Activated CD8-positive, alpha-beta T cell treated with anti-CD3 and anti-CD28 coated beads for 36 hours (primary cell): ENCODE results near the gene FAM111A. TPM values are rescaled to one million over a fixed set of nuclear protein-coding genes. Genes with fewer than 3 reads are reported as not detected.

Source experiments
- ATAC-seq: fragments of 200-7000 bp; cut with Tn5 transposase; one replicate; pipeline ENCODE4 v1.10.0; 2021; ENCODE audit warnings: mild to moderate bottlenecking, moderate library complexity
- CTCF ChIA-PET: fragments of 350-600 bp; sonication (Branson Sonifier 250); formaldehyde crosslinking; loops from one replicate; lab custom pipeline; 2021; ENCODE audit warnings: antibody characterized with exemption; lab: Charles Lee
- POLR2A ChIA-PET: fragments of 350-600 bp; sonication (Branson Sonifier 250); formaldehyde crosslinking; loops from one replicate; lab custom pipeline; 2021; ENCODE audit warnings: antibody characterized with exemption; lab: Charles Lee
- DNase-seq: peaks from one replicate; pipeline ENCODE4 v3.0.0-alpha.2; 2020
- H3K27ac Mint-ChIP-seq: one replicate; pipeline ENCODE4 v1.8.0; 2021; ENCODE audit warnings: mild to moderate bottlenecking, mixed read lengths
- H3K27me3 Mint-ChIP-seq: one replicate; pipeline ENCODE4 v1.8.0; 2021; ENCODE audit warnings: mixed read lengths
- H3K36me3 Mint-ChIP-seq: one replicate; pipeline ENCODE4 v1.8.0; 2021; ENCODE audit warnings: low read depth, mixed read lengths
- H3K4me1 Mint-ChIP-seq: one replicate; pipeline ENCODE4 v1.8.0; 2021; ENCODE audit warnings: low read depth, mixed read lengths
- H3K4me3 Mint-ChIP-seq: one replicate; pipeline ENCODE4 v1.8.0; 2021; ENCODE audit warnings: mild to moderate bottlenecking, moderate library complexity, mixed read lengths
- H3K9me3 Mint-ChIP-seq: one replicate; pipeline ENCODE4 v1.8.0; 2021; ENCODE audit warnings: mixed read lengths
- intact Hi-C: fragments of 100-400 bp; cut with micrococcal nuclease; formaldehyde crosslinking; loops from one replicate; pipeline ENCODE4 v1.10.0; 2022
- total RNA-seq, 2 experiments: library from RNA; stranded (reverse); gene quantifications; one replicate each; pipeline ENCODE4 v1.2.3, GENCODE V29; 2021
- TF ChIP-seq, protein P1 (sequence below): fragments of 200-600 bp; IDR thresholded peaks from one replicate; pipeline ENCODE4 v1.8.0; 2022; ENCODE audit warnings: antibody characterized with exemption, mild to moderate bottlenecking

FAM111A gene
- total RNA-seq, 2 experiments from 2014 or later: 71.8 to 74.5 TPM

DNA sequence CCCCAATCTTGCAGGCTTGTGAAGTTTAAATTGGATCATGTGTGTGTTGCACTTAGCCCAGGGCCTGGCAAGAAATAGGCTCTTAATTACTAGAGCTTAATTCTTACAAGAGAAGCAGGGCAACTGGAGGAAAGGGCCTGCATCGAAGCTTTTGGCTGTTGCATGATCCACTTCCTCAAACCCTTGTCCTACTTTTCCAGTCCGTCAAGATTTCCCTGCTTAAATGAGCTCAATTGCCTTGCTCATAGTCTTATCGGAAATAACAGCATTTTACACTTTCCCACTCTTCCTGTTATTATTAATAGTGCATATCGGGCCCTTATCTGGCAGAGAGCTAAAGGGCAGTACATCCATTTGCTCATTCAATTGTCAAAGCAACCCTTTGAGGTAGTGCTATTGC, 47.3 kb downstream of the FAM111A start:
- H3K36me3 Mint-ChIP-seq: no peaks in the 10 kb centered on the region
- CTCF ChIA-PET: interaction anchor here (1.1 to 11.5 kb wide), 4 partner anchors 16 to 247 kb away, joined by 3 to 180 read pairs (median 6); partner anchors contain the start of gene DTX4

DNA sequence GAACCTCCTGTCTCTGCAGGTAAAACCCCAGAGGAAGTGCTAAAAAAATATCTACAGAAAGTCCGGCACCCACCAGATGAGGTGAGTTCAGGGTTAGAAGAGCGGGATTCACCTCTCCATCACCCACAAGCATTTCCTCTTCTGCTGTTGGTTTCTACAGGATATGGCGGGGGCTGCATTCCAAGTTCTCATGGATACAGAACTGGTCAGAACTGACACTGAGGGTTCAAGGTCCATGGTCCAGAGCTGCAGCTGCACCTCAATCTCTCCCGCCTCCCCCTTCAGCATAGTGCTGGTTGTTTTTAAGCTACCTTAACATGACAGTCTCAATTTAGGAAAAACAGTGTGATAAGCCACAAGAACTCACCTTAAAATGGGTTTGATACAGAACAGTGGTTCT, 48.4 kb downstream of the FAM111A start:
- DNase-seq (no peak), ATAC-seq (no peak)
- Mint-ChIP-seq H3K27me3 (peaks cover 2% of the 10 kb centered on the region), H3K4me1 (peaks cover 2% of the 10 kb centered on the region), H3K36me3 (no peaks in the 10 kb centered on the region), H3K9me3 (no peaks in the 10 kb centered on the region), H3K27ac (no peak overlapping the region), H3K4me3 (no peak overlapping the region)
- CTCF ChIA-PET: no interaction called here
- TF ChIP-seq, protein P1, sequence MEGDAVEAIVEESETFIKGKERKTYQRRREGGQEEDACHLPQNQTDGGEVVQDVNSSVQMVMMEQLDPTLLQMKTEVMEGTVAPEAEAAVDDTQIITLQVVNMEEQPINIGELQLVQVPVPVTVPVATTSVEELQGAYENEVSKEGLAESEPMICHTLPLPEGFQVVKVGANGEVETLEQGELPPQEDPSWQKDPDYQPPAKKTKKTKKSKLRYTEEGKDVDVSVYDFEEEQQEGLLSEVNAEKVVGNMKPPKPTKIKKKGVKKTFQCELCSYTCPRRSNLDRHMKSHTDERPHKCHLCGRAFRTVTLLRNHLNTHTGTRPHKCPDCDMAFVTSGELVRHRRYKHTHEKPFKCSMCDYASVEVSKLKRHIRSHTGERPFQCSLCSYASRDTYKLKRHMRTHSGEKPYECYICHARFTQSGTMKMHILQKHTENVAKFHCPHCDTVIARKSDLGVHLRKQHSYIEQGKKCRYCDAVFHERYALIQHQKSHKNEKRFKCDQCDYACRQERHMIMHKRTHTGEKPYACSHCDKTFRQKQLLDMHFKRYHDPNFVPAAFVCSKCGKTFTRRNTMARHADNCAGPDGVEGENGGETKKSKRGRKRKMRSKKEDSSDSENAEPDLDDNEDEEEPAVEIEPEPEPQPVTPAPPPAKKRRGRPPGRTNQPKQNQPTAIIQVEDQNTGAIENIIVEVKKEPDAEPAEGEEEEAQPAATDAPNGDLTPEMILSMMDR: no peak
- POLR2A ChIA-PET: interaction anchor here (1.3 kb wide), 1 partner anchor 11 kb away, joined by 3 read pairs; no protein-coding TSS in a partner anchor
- intact Hi-C loops: no loop called here

More for the DNA sequence above, 47.3 kb downstream of the FAM111A start:
- ATAC-seq (no peak), DNase-seq (no peak)
- H3K27ac Mint-ChIP-seq: no peak overlapping the region
- H3K4me3 Mint-ChIP-seq: no peak overlapping the region
- intact Hi-C loops: no loop called here
- POLR2A ChIA-PET: no interaction called here
- peaks cover 2% of the 10 kb centered on the region for H3K27me3 Mint-ChIP-seq
- peaks cover 2% of the 10 kb centered on the region for H3K4me1 Mint-ChIP-seq
- H3K9me3 Mint-ChIP-seq: no peaks in the 10 kb centered on the region
- TF ChIP-seq, protein P1: no peak

GRCh38 chr11:59191890-59192289, 49.2 kb downstream of the FAM111A start:
- H3K27me3 Mint-ChIP-seq: peaks cover 2% of the 10 kb centered on the region
- intact Hi-C loops: no loop called here
- ATAC-seq: no peak
- H3K4me1 Mint-ChIP-seq: peaks cover 2% of the 10 kb centered on the region
- POLR2A ChIA-PET: interaction anchor here (1.3 kb wide), 2 partner anchors 10 to 17 kb away, joined by 3 to 7 read pairs; no protein-coding TSS in a partner anchor
- H3K36me3 Mint-ChIP-seq: no peaks in the 10 kb centered on the region
- DNase-seq: no peak
- TF ChIP-seq, protein P1: no peak
- no peak overlapping the region for H3K4me3 Mint-ChIP-seq
- no peak overlapping the region for H3K27ac Mint-ChIP-seq
- CTCF ChIA-PET: interaction anchor here (0.9 to 1.5 kb wide), 4 partner anchors 12 to 34 kb away, joined by 3 to 4 read pairs (median 3); partner anchors contain the start of gene DTX4
- no peaks in the 10 kb centered on the region for H3K9me3 Mint-ChIP-seq

- no peak for DNase-seq
- peaks cover 3% of the 10 kb centered on the region for H3K27me3 Mint-ChIP-seq
- TF ChIP-seq, protein P1: no peak
- H3K9me3 Mint-ChIP-seq: no peaks in the 10 kb centered on the region
- no peak overlapping the region for H3K27ac Mint-ChIP-seq
- POLR2A ChIA-PET: interaction anchor here (1.3 kb wide), 1 partner anchor 17 kb away, joined by 7 read pairs; no protein-coding TSS in a partner anchor
- CTCF ChIA-PET: interaction anchor here (0.9 to 1.9 kb wide), 7 partner anchors 11 to 36 kb away, joined by 3 to 9 read pairs (median 3); partner anchors contain the start of gene DTX4
- no peak overlapping the region for H3K4me3 Mint-ChIP-seq
- intact Hi-C loops: no loop called here
- H3K36me3 Mint-ChIP-seq: no peaks in the 10 kb centered on the region
- no peak for ATAC-seq
- H3K4me1 Mint-ChIP-seq: peaks cover 2% of the 10 kb centered on the region
Measured at GRCh38 chr11:59192446-59193020, 49.9 kb downstream of the FAM111A start.

GRCh38 chr11:59193587-59194130, 51.0 kb downstream of the FAM111A start:
- DNase-seq: no peak
- intact Hi-C loops: no loop called here
- no peaks in the 10 kb centered on the region for H3K9me3 Mint-ChIP-seq
- H3K4me1 Mint-ChIP-seq: peaks cover 2% of the 10 kb centered on the region
- TF ChIP-seq, protein P1: no peak
- no peak overlapping the region for H3K27ac Mint-ChIP-seq
- no peak for ATAC-seq
- ChIA-PET CTCF (interaction anchor here (1.0 to 2.6 kb wide), 6 partner anchors 8 to 37 kb away, joined by 3 to 13 read pairs (median 8); partner anchors contain the start of gene DTX4), POLR2A (interaction anchor here (1.5 kb wide), 1 partner anchor 19 kb away, joined by 5 read pairs; no protein-coding TSS in a partner anchor)
- peaks cover 3% of the 10 kb centered on the region for H3K27me3 Mint-ChIP-seq
- no peak overlapping the region for H3K4me3 Mint-ChIP-seq
- no peaks in the 10 kb centered on the region for H3K36me3 Mint-ChIP-seq
